Uterine smooth muscle cell (primary cell): ENCODE results near the gene NCAPD2. TPM values are rescaled to one million over a fixed set of nuclear protein-coding genes. Genes with fewer than 3 reads are reported as not detected.

Experiments used
- total RNA-seq: library from RNA; depleted of rRNA; stranded (reverse); fragments of >200 nt; gene quantifications from 2 replicates; pipeline ENCODE4 v1.2.3, GENCODE V29; 2014

NCAPD2 gene
- total RNA-seq = 59.0 and 113 TPM in 2 replicates

GRCh38 chr12:6493497-6494257 is at the start of gene NCAPD2:
TSS of gene NCAPD2 (plus strand) at chr12:6494102. CDS start at chr12:6495099, 997 bp downstream.

GRCh38 chr12:6444704-6445688 is 48.9 kb upstream of the NCAPD2 start, which contains the start of gene CD27:
TSS of gene CD27 (plus strand) at chr12:6444955. CDS start at chr12:6445096, 141 bp downstream.

GRCh38 chr12:6451348-6452244 is 42.3 kb upstream of the NCAPD2 start, which contains the start of gene TAPBPL:
TSS of gene TAPBPL (plus strand) at chr12:6452042. CDS start at chr12:6452249, 207 bp downstream.

GRCh38 chr12:6470375-6471163 is 23.3 kb upstream of the NCAPD2 start, which contains the start of gene VAMP1:
TSS of gene VAMP1 (minus strand) at chr12:6470677. CDS start at chr12:6470531, 146 bp downstream.

GRCh38 chr12:6492838-6493496 is 935 bp upstream of the NCAPD2 start, which contains the start of gene MRPL51:
TSS of gene MRPL51 (minus strand) at chr12:6493262. CDS start at chr12:6493136, 126 bp downstream.

GRCh38 chr12:6533923-6534694 is 40.2 kb downstream of the NCAPD2 start, which contains the start of gene GAPDH:
TSS of gene GAPDH (plus strand) at chr12:6534517. CDS start at chr12:6534833, 316 bp downstream.

Other genes with a start within 250 kb of the NCAPD2 start
- gene PLEKHG6, start 183.4 kb upstream of the NCAPD2 start, total RNA-seq = not detected in 2 replicates
- gene TNFRSF1A, start 152.0 kb upstream of the NCAPD2 start, total RNA-seq = 67.9 and 88.1 TPM in 2 replicates
- gene SCNN1A, start 118.5 kb upstream of the NCAPD2 start, total RNA-seq = under 0.01 TPM in 1 of 2 replicates, not detected in the other
- gene LTBR, start 109.9 kb upstream of the NCAPD2 start, total RNA-seq = 31.2 and 56.7 TPM in 2 replicates
- gene CD27, start 49.1 kb upstream of the NCAPD2 start, total RNA-seq = 0.12 TPM in 1 of 2 replicates, not detected in the other
- 7.1 and 12.1 TPM in 2 replicates for gene TAPBPL, start 42.1 kb upstream of the NCAPD2 start, total RNA-seq
- gene VAMP1, start 23.4 kb upstream of the NCAPD2 start, total RNA-seq = 3.3 and 7.4 TPM in 2 replicates
- 87.9 and 108 TPM in 2 replicates for gene MRPL51, start 840 bp upstream of the NCAPD2 start, total RNA-seq
- 5,674 and 7,219 TPM in 2 replicates for gene GAPDH, start 40.4 kb downstream of the NCAPD2 start, total RNA-seq
- 15.0 and 15.1 TPM in 2 replicates for gene IFFO1, start 61.9 kb downstream of the NCAPD2 start, total RNA-seq
- gene NOP2, start 74.2 kb downstream of the NCAPD2 start, total RNA-seq = 25.4 and 29.9 TPM in 2 replicates
- 259 and 264 TPM in 2 replicates for gene CHD4, start 113.3 kb downstream of the NCAPD2 start, total RNA-seq
- 0.12 TPM in 1 of 2 replicates, not detected in the other for gene LPAR5, start 141.9 kb downstream of the NCAPD2 start, total RNA-seq
- gene ACRBP, start 153.3 kb downstream of the NCAPD2 start, total RNA-seq = 0.22 and 0.25 TPM in 2 replicates
- 20.8 and 30.4 TPM in 2 replicates for gene ING4, start 169.0 kb downstream of the NCAPD2 start, total RNA-seq
- 10.1 and 10.3 TPM in 2 replicates for gene ZNF384, start 195.3 kb downstream of the NCAPD2 start, total RNA-seq
- gene PIANP, start 206.7 kb downstream of the NCAPD2 start, total RNA-seq = under 0.01 TPM in 1 of 2 replicates, not detected in the other
- gene COPS7A, start 229.9 kb downstream of the NCAPD2 start, total RNA-seq = 76.7 and 77.9 TPM in 2 replicates